GM23338 (cell line): Measurements from ENCODE around the gene BCL11B. TPM values are rescaled to one million over a fixed set of nuclear protein-coding genes. Genes with fewer than 3 reads are reported as not detected.

Experiments used
- ATAC-seq: fragments of 200-7000 bp; cut with Tn5 transposase; 3 replicates; pipeline ENCODE4 v1.9.1; 2020
- DNase-seq: peaks from one replicate; pipeline ENCODE4 v3.0.0-alpha.2; 2015; ENCODE audit warnings: low spot score
- H2AFZ ChIP-seq: fragments of 200-600 bp; sonication (generic); 2 replicates; pipeline ENCODE4 v1.8.0; 2016; ENCODE audit warnings: antibody characterized with exemption, mild to moderate bottlenecking, moderate library complexity
- H3F3A ChIP-seq: fragments of 200-600 bp; sonication (generic); replicated peaks from 2 replicates; pipeline ENCODE4 v1.8.0; 2017; ENCODE audit warnings: antibody characterized with exemption, mixed run types, low read depth
- H3K27ac ChIP-seq: fragments of 200-600 bp; sonication (generic); 2 replicates; pipeline ENCODE4 v1.6.1; 2016; ENCODE audit warnings: low read depth
- H3K27me3 ChIP-seq: fragments of 200-600 bp; sonication (generic); 2 replicates; pipeline ENCODE4 v1.8.0; 2016; ENCODE audit warnings: mild to moderate bottlenecking, mixed run types, moderate library complexity; ENCODE audit not compliant: insufficient read depth
- H3K36me3 ChIP-seq: fragments of 200-600 bp; sonication (generic); 2 replicates; pipeline ENCODE4 v1.8.0; 2016; ENCODE audit warnings: mild to moderate bottlenecking; ENCODE audit not compliant: insufficient read depth
- H3K4me1 ChIP-seq: fragments of 200-600 bp; sonication (generic); 2 replicates; pipeline ENCODE4 v1.8.0; 2016; ENCODE audit warnings: mild to moderate bottlenecking, moderate library complexity; ENCODE audit not compliant: insufficient read depth
- H3K4me2 ChIP-seq: fragments of 200-600 bp; sonication (generic); 2 replicates; pipeline ENCODE4 v1.7.1; 2017; ENCODE audit warnings: mixed run types
- H3K4me3 ChIP-seq: fragments of 200-600 bp; sonication (generic); 2 replicates; pipeline ENCODE4 v1.6.1; 2016; ENCODE audit warnings: mixed run types
- H3K79me2 ChIP-seq: fragments of 200-600 bp; sonication (generic); replicated peaks from 2 replicates; pipeline ENCODE4 v1.8.0; 2017; ENCODE audit warnings: mild to moderate bottlenecking; ENCODE audit not compliant: insufficient read depth
- H3K9me2 ChIP-seq: fragments of 200-600 bp; sonication (generic); 2 replicates; pipeline ENCODE4 v1.8.0; 2017; ENCODE audit not compliant: insufficient read depth
- H4K20me1 ChIP-seq: fragments of 200-600 bp; sonication (generic); replicated peaks from 2 replicates; pipeline ENCODE4 v1.8.0; 2017; ENCODE audit warnings: mild to moderate bottlenecking; ENCODE audit not compliant: insufficient read depth
- H3K27ac Mint-ChIP-seq: 2 replicates; pipeline ENCODE4 v1.8.0; 2020; ENCODE audit warnings: inconsistent platforms, mild to moderate bottlenecking, moderate library complexity, mixed read lengths
- H3K27me3 Mint-ChIP-seq: 3 replicates; pipeline ENCODE4 v1.8.0; 2022; ENCODE audit warnings: low read depth, mild to moderate bottlenecking, moderate library complexity, mixed read lengths, inconsistent platforms; ENCODE audit not compliant: insufficient read depth, poor library complexity
- H3K36me3 Mint-ChIP-seq: 3 replicates; pipeline ENCODE4 v1.8.0; 2021; ENCODE audit warnings: low read depth, mild to moderate bottlenecking, inconsistent platforms, moderate library complexity, mixed read lengths
- H3K4me1 Mint-ChIP-seq: 3 replicates; pipeline ENCODE4 v1.8.0; 2020; ENCODE audit warnings: mild to moderate bottlenecking, inconsistent platforms, mixed read lengths
- H3K4me3 Mint-ChIP-seq: 3 replicates; pipeline ENCODE4 v1.8.0; 2021; ENCODE audit warnings: moderate library complexity, mild to moderate bottlenecking, inconsistent platforms, mixed read lengths
- H3K9me3 Mint-ChIP-seq: 3 replicates; pipeline ENCODE4 v1.8.0; 2020; ENCODE audit warnings: moderate library complexity, mild to moderate bottlenecking, inconsistent platforms, mixed read lengths
- CREB1 ChIP-seq: fragments of 250-450 bp; sonication (Bioruptor Pico); IDR thresholded peaks from 2 replicates; pipeline ENCODE4 v1.5.0; 2020; ENCODE audit warnings: low read depth, mild to moderate bottlenecking, moderate library complexity
- EZH2 ChIP-seq: fragments of 200-600 bp; sonication (generic); IDR thresholded peaks from one replicate; pipeline ENCODE4 v1.8.0; 2017; ENCODE audit warnings: antibody characterized with exemption, mild to moderate bottlenecking, low read depth; ENCODE audit not compliant: unreplicated experiment
- EZH2phosphoT487 ChIP-seq: fragments of 200-600 bp; sonication (generic); IDR thresholded peaks from one replicate; pipeline ENCODE4 v1.8.1; 2018; ENCODE audit warnings: antibody characterized with exemption; ENCODE audit not compliant: unreplicated experiment
- JUNB ChIP-seq: IDR thresholded peaks from one replicate; pipeline ENCODE4 v1.6.1; 2016; ENCODE audit warnings: antibody characterized with exemption; ENCODE audit not compliant: unreplicated experiment
- NANOG ChIP-seq: IDR thresholded peaks from 2 replicates; pipeline ENCODE4 v1.6.1; 2016; ENCODE audit warnings: antibody characterized with exemption, borderline replicate concordance
- POLR2AphosphoS5 ChIP-seq: IDR thresholded peaks from 2 replicates; pipeline ENCODE4 v1.6.1; 2016; ENCODE audit warnings: antibody characterized with exemption, low read depth
- STAT1 ChIP-seq: IDR thresholded peaks from one replicate; pipeline ENCODE4 v1.6.1; 2016; ENCODE audit warnings: antibody characterized with exemption; ENCODE audit not compliant: unreplicated experiment
- ZNF114 ChIP-seq: fragments of 250-450 bp; sonication (Bioruptor Pico); IDR thresholded peaks from 2 replicates; pipeline ENCODE4 v1.5.0; 2020; ENCODE audit warnings: mild to moderate bottlenecking, moderate library complexity
- ZNF331 ChIP-seq: fragments of 250-450 bp; sonication (Bioruptor Pico); IDR thresholded peaks from 2 replicates; pipeline ENCODE4 v1.5.0; 2020; ENCODE audit warnings: low read depth, mild to moderate bottlenecking, moderate library complexity
- polyA plus RNA-seq: library from polyadenylated mRNA; unstranded; fragments of >200 nt; fragmentation: Nextera tagmentation; extraction: Ambion mirVana; gene quantifications from 2 replicates; pipeline ENCODE4 v1.2.1, GENCODE V29; 2016
- total RNA-seq: library from RNA; depleted of rRNA; stranded (reverse); fragments of >200 nt; shearing (Covaris generic); gene quantifications from 2 replicates; pipeline ENCODE4 v1.2.3, GENCODE V29; 2014
- TF ChIP-seq, protein P1 (sequence below), 2 experiments: fragments of 200-600 bp in 1 of 2; sonication (generic) in 1 of 2; conservative IDR thresholded peaks; 2 replicates each; pipeline versions ENCODE4 v1.5.1 to v1.6.1; 2016 to 2017; ENCODE audit warnings: antibody characterized with exemption in 2 of 2, low read depth in 2 of 2, mild to moderate bottlenecking in 2 of 2, moderate library complexity in 1 of 2
- TF ChIP-seq, protein P2 (sequence below): fragments of 250-450 bp; sonication (Bioruptor Pico); IDR thresholded peaks from 2 replicates; pipeline ENCODE4 v1.5.0; 2020; ENCODE audit warnings: mild to moderate bottlenecking, moderate library complexity
- TF ChIP-seq, protein P3 (sequence below): IDR thresholded peaks from 2 replicates; pipeline ENCODE4 v1.6.1; 2016; ENCODE audit warnings: antibody characterized with exemption

BCL11B gene
- total and polyA plus RNA-seq, 2 experiments from 2014 or later: 2.4 to 6.7 TPM

DNA sequence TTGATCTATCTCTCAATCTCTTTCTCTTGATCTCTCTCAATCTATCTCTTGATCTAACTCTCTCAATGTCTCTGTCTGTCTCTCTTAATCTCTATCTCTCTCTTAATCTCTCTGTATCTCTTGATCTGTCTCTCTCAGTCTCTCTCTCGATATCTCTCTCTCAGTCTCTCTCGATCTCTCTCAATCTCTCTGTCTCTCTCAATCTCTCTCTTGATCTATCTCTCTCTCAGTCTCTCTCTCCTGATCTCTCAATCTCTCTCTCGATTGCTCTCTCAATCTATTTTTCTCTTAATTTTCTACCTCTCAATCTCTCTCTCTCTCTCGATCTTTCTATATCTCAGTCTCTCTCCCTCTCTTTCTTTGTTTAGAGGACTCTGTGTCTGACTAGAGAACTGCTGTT lies 126.7 kb downstream of the BCL11B start (continued):
- TF ChIP-seq, protein P1, sequence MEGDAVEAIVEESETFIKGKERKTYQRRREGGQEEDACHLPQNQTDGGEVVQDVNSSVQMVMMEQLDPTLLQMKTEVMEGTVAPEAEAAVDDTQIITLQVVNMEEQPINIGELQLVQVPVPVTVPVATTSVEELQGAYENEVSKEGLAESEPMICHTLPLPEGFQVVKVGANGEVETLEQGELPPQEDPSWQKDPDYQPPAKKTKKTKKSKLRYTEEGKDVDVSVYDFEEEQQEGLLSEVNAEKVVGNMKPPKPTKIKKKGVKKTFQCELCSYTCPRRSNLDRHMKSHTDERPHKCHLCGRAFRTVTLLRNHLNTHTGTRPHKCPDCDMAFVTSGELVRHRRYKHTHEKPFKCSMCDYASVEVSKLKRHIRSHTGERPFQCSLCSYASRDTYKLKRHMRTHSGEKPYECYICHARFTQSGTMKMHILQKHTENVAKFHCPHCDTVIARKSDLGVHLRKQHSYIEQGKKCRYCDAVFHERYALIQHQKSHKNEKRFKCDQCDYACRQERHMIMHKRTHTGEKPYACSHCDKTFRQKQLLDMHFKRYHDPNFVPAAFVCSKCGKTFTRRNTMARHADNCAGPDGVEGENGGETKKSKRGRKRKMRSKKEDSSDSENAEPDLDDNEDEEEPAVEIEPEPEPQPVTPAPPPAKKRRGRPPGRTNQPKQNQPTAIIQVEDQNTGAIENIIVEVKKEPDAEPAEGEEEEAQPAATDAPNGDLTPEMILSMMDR (conservative IDR thresholded peaks at IDR 0.05; ENCODE audit: low read depth in 2 of 2): no peak
- TF ChIP-seq NANOG (no peak), EZH2 (no peak), ZNF114 (CRISPR knock-in tag) (no peak), ZNF331 (no peak)

DNA sequence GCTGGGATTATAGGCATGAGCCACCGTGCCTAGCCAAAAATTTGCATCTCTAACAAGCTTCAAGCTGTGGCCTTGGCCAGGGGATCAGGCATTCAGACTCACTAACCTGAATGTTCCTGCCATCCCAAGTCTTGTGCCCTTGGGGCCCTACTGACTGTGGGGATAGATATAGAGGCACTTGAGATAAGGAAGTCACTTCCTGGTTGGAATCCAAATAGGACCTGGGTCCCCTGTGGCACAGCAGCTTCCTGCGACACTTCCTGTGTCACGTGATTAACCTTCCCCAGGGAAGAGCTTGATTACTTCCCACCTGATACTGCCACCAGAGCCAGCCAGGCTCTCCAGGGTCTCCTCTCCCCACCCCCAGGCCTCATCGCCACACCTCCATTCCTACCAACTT lies 128.2 kb downstream of the BCL11B start:
- DNase-seq (peak; percentile 52), ATAC-seq (peak; percentile 64)
- H3K9me3 Mint-ChIP-seq: peaks cover 3% of the 10 kb centered on the region; the same call in 1 of the 3 replicates
- H3K4me3 ChIP-seq: no peak overlapping the region
- no peaks in the 10 kb centered on the region for H3K9me2 ChIP-seq
- H3K27ac ChIP-seq: no peak overlapping the region
- H4K20me1 ChIP-seq: no peaks in the 10 kb centered on the region
- no peak overlapping the region for H3K27ac Mint-ChIP-seq
- no peaks in the 10 kb centered on the region for H3K36me3 Mint-ChIP-seq
- no peaks in the 10 kb centered on the region for H3F3A ChIP-seq
- H3K27me3 ChIP-seq: no peaks in the 10 kb centered on the region
- no peak overlapping the region for H3K4me2 ChIP-seq
- H3K4me1 Mint-ChIP-seq: peaks cover 20% of the 10 kb centered on the region
- H2AFZ ChIP-seq: peak overlapping the region; percentile 52; the same call in 1 of the 2 replicates
- H3K4me1 ChIP-seq: peaks cover 17% of the 10 kb centered on the region
- H3K36me3 ChIP-seq: no peaks in the 10 kb centered on the region
- H3K27me3 Mint-ChIP-seq: peaks cover 9% of the 10 kb centered on the region
- H3K4me3 Mint-ChIP-seq: no peak overlapping the region
- no peaks in the 10 kb centered on the region for H3K79me2 ChIP-seq
- TF ChIP-seq, protein P1 (conservative IDR thresholded peaks at IDR 0.05; ENCODE audit: low read depth in 2 of 2): no peak
- TF ChIP-seq STAT1: no peak
- no peak for TF ChIP-seq JUNB
- no peak for TF ChIP-seq ZNF331
- TF ChIP-seq, protein P2, sequence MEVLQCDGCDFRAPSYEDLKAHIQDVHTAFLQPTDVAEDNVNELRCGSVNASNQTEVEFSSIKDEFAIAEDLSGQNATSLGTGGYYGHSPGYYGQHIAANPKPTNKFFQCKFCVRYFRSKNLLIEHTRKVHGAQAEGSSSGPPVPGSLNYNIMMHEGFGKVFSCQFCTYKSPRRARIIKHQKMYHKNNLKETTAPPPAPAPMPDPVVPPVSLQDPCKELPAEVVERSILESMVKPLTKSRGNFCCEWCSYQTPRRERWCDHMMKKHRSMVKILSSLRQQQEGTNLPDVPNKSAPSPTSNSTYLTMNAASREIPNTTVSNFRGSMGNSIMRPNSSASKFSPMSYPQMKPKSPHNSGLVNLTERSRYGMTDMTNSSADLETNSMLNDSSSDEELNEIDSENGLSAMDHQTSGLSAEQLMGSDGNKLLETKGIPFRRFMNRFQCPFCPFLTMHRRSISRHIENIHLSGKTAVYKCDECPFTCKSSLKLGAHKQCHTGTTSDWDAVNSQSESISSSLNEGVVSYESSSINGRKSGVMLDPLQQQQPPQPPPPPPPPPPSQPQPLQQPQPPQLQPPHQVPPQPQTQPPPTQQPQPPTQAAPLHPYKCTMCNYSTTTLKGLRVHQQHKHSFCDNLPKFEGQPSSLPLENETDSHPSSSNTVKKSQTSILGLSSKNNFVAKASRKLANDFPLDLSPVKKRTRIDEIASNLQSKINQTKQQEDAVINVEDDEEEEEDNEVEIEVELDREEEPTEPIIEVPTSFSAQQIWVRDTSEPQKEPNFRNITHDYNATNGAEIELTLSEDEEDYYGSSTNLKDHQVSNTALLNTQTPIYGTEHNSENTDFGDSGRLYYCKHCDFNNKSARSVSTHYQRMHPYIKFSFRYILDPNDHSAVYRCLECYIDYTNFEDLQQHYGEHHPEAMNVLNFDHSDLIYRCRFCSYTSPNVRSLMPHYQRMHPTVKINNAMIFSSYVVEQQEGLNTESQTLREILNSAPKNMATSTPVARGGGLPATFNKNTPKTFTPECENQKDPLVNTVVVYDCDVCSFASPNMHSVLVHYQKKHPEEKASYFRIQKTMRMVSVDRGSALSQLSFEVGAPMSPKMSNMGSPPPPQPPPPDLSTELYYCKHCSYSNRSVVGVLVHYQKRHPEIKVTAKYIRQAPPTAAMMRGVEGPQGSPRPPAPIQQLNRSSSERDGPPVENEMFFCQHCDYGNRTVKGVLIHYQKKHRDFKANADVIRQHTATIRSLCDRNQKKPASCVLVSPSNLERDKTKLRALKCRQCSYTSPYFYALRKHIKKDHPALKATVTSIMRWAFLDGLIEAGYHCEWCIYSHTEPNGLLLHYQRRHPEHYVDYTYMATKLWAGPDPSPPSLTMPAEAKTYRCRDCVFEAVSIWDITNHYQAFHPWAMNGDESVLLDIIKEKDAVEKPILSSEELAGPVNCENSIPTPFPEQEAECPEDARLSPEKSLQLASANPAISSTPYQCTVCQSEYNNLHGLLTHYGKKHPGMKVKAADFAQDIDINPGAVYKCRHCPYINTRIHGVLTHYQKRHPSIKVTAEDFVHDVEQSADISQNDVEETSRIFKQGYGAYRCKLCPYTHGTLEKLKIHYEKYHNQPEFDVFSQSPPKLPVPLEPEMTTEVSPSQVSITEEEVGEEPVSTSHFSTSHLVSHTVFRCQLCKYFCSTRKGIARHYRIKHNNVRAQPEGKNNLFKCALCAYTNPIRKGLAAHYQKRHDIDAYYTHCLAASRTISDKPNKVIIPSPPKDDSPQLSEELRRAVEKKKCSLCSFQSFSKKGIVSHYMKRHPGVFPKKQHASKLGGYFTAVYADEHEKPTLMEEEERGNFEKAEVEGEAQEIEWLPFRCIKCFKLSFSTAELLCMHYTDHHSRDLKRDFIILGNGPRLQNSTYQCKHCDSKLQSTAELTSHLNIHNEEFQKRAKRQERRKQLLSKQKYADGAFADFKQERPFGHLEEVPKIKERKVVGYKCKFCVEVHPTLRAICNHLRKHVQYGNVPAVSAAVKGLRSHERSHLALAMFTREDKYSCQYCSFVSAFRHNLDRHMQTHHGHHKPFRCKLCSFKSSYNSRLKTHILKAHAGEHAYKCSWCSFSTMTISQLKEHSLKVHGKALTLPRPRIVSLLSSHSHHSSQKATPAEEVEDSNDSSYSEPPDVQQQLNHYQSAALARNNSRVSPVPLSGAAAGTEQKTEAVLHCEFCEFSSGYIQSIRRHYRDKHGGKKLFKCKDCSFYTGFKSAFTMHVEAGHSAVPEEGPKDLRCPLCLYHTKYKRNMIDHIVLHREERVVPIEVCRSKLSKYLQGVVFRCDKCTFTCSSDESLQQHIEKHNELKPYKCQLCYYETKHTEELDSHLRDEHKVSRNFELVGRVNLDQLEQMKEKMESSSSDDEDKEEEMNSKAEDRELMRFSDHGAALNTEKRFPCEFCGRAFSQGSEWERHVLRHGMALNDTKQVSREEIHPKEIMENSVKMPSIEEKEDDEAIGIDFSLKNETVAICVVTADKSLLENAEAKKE (CRISPR knock-in tag): no peak
- TF ChIP-seq POLR2AphosphoS5: no peak
- TF ChIP-seq EZH2: no peak
- TF ChIP-seq CREB1: no peak
- no peak for TF ChIP-seq NANOG
- no peak for TF ChIP-seq EZH2phosphoT487
- TF ChIP-seq, protein P3, sequence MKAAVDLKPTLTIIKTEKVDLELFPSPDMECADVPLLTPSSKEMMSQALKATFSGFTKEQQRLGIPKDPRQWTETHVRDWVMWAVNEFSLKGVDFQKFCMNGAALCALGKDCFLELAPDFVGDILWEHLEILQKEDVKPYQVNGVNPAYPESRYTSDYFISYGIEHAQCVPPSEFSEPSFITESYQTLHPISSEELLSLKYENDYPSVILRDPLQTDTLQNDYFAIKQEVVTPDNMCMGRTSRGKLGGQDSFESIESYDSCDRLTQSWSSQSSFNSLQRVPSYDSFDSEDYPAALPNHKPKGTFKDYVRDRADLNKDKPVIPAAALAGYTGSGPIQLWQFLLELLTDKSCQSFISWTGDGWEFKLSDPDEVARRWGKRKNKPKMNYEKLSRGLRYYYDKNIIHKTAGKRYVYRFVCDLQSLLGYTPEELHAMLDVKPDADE: no peak
- TF ChIP-seq ZNF114 (CRISPR knock-in tag): no peak
